ENCODE measurements around the gene CREBZF.

CREBZF gene, protein sequence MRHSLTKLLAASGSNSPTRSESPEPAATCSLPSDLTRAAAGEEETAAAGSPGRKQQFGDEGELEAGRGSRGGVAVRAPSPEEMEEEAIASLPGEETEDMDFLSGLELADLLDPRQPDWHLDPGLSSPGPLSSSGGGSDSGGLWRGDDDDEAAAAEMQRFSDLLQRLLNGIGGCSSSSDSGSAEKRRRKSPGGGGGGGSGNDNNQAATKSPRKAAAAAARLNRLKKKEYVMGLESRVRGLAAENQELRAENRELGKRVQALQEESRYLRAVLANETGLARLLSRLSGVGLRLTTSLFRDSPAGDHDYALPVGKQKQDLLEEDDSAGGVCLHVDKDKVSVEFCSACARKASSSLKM

DNA sequence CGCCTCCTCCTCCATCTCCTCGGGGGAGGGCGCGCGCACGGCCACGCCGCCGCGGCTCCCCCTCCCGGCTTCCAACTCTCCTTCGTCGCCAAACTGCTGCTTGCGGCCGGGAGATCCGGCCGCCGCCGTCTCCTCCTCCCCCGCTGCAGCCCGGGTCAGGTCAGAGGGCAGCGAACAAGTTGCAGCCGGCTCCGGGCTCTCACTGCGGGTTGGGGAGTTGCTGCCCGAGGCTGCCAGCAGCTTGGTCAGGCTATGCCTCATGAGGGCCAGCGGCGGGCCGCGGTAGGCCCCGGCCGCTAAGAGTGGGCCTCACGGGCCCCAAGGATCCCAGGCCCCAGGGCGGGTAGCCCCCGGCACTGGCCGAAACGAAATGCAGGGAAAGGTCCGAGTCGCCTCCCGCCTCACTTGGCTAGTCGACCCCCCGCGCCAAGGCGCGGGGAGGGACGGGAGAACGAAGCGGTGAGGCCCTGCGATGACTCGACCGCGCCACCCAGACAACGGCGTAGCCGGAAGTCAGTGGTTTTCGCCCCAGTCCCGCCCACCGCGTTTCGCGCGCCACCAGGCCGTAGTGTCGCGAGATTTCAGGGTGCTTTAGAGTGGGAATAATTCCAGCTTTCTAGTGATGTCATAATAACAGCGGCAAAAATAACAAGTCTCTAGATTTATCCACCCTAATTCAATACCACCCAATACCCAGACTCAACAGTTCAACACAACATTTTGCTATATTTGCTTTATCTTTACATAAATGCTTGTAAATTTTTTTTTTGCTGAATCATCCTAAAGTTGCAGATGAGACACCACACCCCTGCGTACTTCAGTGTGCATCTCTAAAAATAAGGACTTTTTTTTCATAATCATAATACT lies at the start of gene CREBZF:
Gene CREBZF, minus strand, starts transcription at position 515 of the 867 bp plus-strand sequence. Its CDS starts 254 bp downstream, at position 261.
- Histone ChIP-seq H3F3A (ENCODE audit: insufficient read depth, low read length) (no peaks in the 10 kb centered on the region), H3K36me3 (ENCODE audit: insufficient read depth, low read length) (peaks cover 38% of the 10 kb centered on the region), H3K9me2 (ENCODE audit: low read depth, low read length) (no peaks in the 10 kb centered on the region), H3K4me1 (ENCODE audit: insufficient read depth, low read length, severe bottlenecking) (peaks cover 35% of the 10 kb centered on the region), H3K9me3 (ENCODE audit: low read length) (no peaks in the 10 kb centered on the region), H3K4me3 (ENCODE audit: low read depth, low read length, poor library complexity, severe bottlenecking) (peak within 1 kb of the TSS; percentile 88), H3K9ac (ENCODE audit: low read length) (peak within 1 kb of the TSS; percentile 96), H3K27me3 (ENCODE audit: insufficient read depth, low read length) (no peaks in the 10 kb centered on the region), H3K4me2 (ENCODE audit: low read length) (peak within 1 kb of the TSS; percentile 88), H4K20me1 (ENCODE audit: insufficient read depth, low read length) (peaks cover 10% of the 10 kb centered on the region; the same call in 1 of the 2 replicates), H3K27ac (ENCODE audit: low read depth, low read length, poor library complexity, severe bottlenecking) (peak within 1 kb of the TSS; percentile 84), H3K79me2 (ENCODE audit: insufficient read depth, low read length) (peaks cover 44% of the 10 kb centered on the region), H2AFZ (ENCODE audit: low read length) (peak within 1 kb of the TSS; percentile 81)
- TF ChIP-seq, protein P1, sequence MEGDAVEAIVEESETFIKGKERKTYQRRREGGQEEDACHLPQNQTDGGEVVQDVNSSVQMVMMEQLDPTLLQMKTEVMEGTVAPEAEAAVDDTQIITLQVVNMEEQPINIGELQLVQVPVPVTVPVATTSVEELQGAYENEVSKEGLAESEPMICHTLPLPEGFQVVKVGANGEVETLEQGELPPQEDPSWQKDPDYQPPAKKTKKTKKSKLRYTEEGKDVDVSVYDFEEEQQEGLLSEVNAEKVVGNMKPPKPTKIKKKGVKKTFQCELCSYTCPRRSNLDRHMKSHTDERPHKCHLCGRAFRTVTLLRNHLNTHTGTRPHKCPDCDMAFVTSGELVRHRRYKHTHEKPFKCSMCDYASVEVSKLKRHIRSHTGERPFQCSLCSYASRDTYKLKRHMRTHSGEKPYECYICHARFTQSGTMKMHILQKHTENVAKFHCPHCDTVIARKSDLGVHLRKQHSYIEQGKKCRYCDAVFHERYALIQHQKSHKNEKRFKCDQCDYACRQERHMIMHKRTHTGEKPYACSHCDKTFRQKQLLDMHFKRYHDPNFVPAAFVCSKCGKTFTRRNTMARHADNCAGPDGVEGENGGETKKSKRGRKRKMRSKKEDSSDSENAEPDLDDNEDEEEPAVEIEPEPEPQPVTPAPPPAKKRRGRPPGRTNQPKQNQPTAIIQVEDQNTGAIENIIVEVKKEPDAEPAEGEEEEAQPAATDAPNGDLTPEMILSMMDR (IDR thresholded peaks at IDR 0.05; ENCODE audit: low read length), result no peak
- no peak for TF ChIP-seq EZH2 (IDR thresholded peaks at IDR 0.05; ENCODE audit: borderline replicate concordance, low read length)

DNA sequence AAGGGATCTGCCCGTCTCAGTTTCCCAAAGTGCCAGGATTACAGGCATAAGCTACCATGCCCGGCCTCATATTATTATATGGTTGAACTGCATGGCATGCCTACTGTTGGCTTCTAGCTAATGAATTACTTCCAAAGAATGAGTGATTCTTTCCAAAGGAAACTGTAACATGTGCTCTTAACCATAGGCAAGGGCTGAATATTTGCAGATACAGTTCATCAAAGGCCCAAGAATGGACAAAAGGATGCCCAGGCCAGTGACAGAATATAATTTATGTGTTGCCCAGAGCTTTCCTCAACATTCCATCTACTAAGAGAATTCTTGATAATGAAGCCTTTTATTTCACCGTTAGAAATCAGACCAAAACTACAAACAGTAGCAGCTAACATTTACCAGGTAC lies 48.0 kb upstream of the CREBZF start:
- Histone ChIP-seq H2AFZ (ENCODE audit: low read length) (no peak overlapping the region), H3K79me2 (ENCODE audit: insufficient read depth, low read length) (no peaks in the 10 kb centered on the region), H3K27ac (ENCODE audit: low read depth, low read length, poor library complexity, severe bottlenecking) (no peak overlapping the region), H3K9ac (ENCODE audit: low read length) (no peak overlapping the region), H3K9me3 (ENCODE audit: low read length) (no peaks in the 10 kb centered on the region), H3K4me2 (ENCODE audit: low read length) (no peak overlapping the region), H3K9me2 (ENCODE audit: low read depth, low read length) (no peaks in the 10 kb centered on the region), H3K4me3 (ENCODE audit: low read depth, low read length, poor library complexity, severe bottlenecking) (no peak overlapping the region), H3K27me3 (ENCODE audit: insufficient read depth, low read length) (no peaks in the 10 kb centered on the region), H3F3A (ENCODE audit: insufficient read depth, low read length) (no peaks in the 10 kb centered on the region), H4K20me1 (ENCODE audit: insufficient read depth, low read length) (no peaks in the 10 kb centered on the region), H3K4me1 (ENCODE audit: insufficient read depth, low read length, severe bottlenecking) (no peaks in the 10 kb centered on the region), H3K36me3 (ENCODE audit: insufficient read depth, low read length) (no peaks in the 10 kb centered on the region)
- TF ChIP-seq EZH2 (IDR thresholded peaks at IDR 0.05; ENCODE audit: borderline replicate concordance, low read length), result no peak
- TF ChIP-seq, protein P1 (IDR thresholded peaks at IDR 0.05; ENCODE audit: low read length), result no peak

DNA sequence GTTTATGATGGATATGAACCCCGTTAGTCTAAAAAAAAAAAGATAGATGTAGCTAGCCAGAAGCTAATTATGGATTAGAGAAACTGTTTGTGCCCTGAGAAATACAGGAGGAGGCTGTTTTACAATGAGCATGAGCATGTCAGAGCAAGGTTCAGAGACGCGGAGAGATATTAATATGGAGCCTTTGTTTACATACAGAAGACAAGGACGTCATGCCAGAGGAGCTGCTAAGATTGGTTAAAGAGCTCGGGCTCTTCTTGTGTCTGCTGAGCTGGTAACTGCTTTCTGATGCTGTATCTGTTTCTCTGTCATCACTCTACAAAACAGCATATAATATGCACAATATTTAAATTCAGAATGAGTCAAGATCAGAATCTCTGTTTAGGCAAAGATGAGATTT lies 46.0 kb upstream of the CREBZF start:
- H3K4me2 ChIP-seq (ENCODE audit: low read length), result no peak overlapping the region
- H3K27me3 ChIP-seq (ENCODE audit: insufficient read depth, low read length), result no peaks in the 10 kb centered on the region
- no peaks in the 10 kb centered on the region for H4K20me1 ChIP-seq (ENCODE audit: insufficient read depth, low read length)
- H3K79me2 ChIP-seq (ENCODE audit: insufficient read depth, low read length), result no peaks in the 10 kb centered on the region
- no peak overlapping the region for H3K4me3 ChIP-seq (ENCODE audit: low read depth, low read length, poor library complexity, severe bottlenecking)
- no peaks in the 10 kb centered on the region for H3K4me1 ChIP-seq (ENCODE audit: insufficient read depth, low read length, severe bottlenecking)
- no peaks in the 10 kb centered on the region for H3K9me2 ChIP-seq (ENCODE audit: low read depth, low read length)
- H3K9ac ChIP-seq (ENCODE audit: low read length), result no peak overlapping the region
- no peak for TF ChIP-seq EZH2 (IDR thresholded peaks at IDR 0.05; ENCODE audit: borderline replicate concordance, low read length)
- TF ChIP-seq, protein P1 (IDR thresholded peaks at IDR 0.05; ENCODE audit: low read length), result no peak
- H3F3A ChIP-seq (ENCODE audit: insufficient read depth, low read length), result no peaks in the 10 kb centered on the region
- H3K36me3 ChIP-seq (ENCODE audit: insufficient read depth, low read length), result no peaks in the 10 kb centered on the region
- no peak overlapping the region for H2AFZ ChIP-seq (ENCODE audit: low read length)
- no peaks in the 10 kb centered on the region for H3K9me3 ChIP-seq (ENCODE audit: low read length)
- H3K27ac ChIP-seq (ENCODE audit: low read depth, low read length, poor library complexity, severe bottlenecking), result no peak overlapping the region
